OCI-LY3 (cell line): Measurements from ENCODE around the gene COP1.
A peak's percentile ranks its signal among the peaks of the same experiment; 100 is the strongest.
"Not testable (repeated sequence)": the region's sequence is repeated elsewhere in the genome, so short reads cannot be mapped to it uniquely, and the experiment has no call there.

Experiments used
- H2AFZ ChIP-seq: fragments of 200-600, 300-600 bp; shearing (Covaris generic); 2 replicates; pipeline ENCODE4 v1.6.0; 2014; ENCODE audit warnings: antibody characterized with exemption, low read depth, low read length
- H3K27ac ChIP-seq: fragments of 200-600, 300-600 bp; sonication (generic); 2 replicates; pipeline ENCODE4 v1.5.1; 2014; ENCODE audit warnings: mild to moderate bottlenecking, low read length, moderate library complexity, mixed read lengths
- H3K27me3 ChIP-seq: fragments of 200-600, 300-600 bp; sonication (generic); 2 replicates; pipeline ENCODE4 v1.6.1; 2014; ENCODE audit warnings: low read depth, low read length, mixed read lengths
- H3K36me3 ChIP-seq: fragments of 200-600, 300-600 bp; sonication (generic); replicated peaks from 2 replicates; pipeline ENCODE3; 2014; ENCODE audit warnings: low read depth, low read length, mixed read lengths
- H3K4me1 ChIP-seq: fragments of 300-600, 200-600 bp; sonication (generic); 2 replicates; pipeline ENCODE4 v1.6.1; 2014; ENCODE audit warnings: low read length, mixed read lengths
- H3K4me2 ChIP-seq: fragments of 200-600, 300-600 bp; sonication (generic); 2 replicates; pipeline ENCODE4 v1.6.1; 2014; ENCODE audit warnings: low read length, mixed read lengths
- H3K4me3 ChIP-seq: fragments of 300-600, 200-600 bp; sonication (generic); 2 replicates; pipeline ENCODE4 v1.5.1; 2014; ENCODE audit warnings: antibody characterized with exemption, mild to moderate bottlenecking, low read length, moderate library complexity
- H3K79me2 ChIP-seq: fragments of 300-600, 200-600 bp; shearing (Covaris generic); 2 replicates; pipeline ENCODE4 v1.6.1; 2014; ENCODE audit warnings: mild to moderate bottlenecking, low read length, mixed read lengths
- H3K9ac ChIP-seq: fragments of 300-600, 200-600 bp; shearing (Covaris generic); 2 replicates; pipeline ENCODE4 v1.6.0; 2014; ENCODE audit warnings: mild to moderate bottlenecking, low read length, moderate library complexity
- H3K9me3 ChIP-seq: fragments of 200-600, 300-600 bp; shearing (Covaris generic); 2 replicates; pipeline ENCODE4 v1.6.1; 2014; ENCODE audit warnings: low read length, mixed read lengths; ENCODE audit not compliant: insufficient read depth
- H4K20me1 ChIP-seq: fragments of 200-600, 300-600 bp; sonication (generic); 2 replicates; pipeline ENCODE4 v1.6.1; 2016; ENCODE audit warnings: low read length, mixed read lengths; ENCODE audit not compliant: insufficient read depth
- CTCF ChIP-seq: fragments of 200-600, 300-600 bp; sonication (generic); IDR thresholded peaks from 2 replicates; pipeline ENCODE4 v1.5.1; 2014; ENCODE audit warnings: antibody characterized with exemption, low read length, low read depth
- EZH2phosphoT487 ChIP-seq: fragments of 200-600 bp; shearing (Covaris generic); IDR thresholded peaks from 2 replicates; pipeline ENCODE4 v1.6.1; 2018; ENCODE audit warnings: antibody characterized with exemption, mixed run types, low read depth

Gene COP1

GRCh38 chr1:176205332-176205914 is 1.7 kb downstream of the COP1 start:
- Histone ChIP-seq H3K79me2 (peaks cover 78% of the 10 kb centered on the region), H3K9me3 (no peaks in the 10 kb centered on the region), H3K27ac (peak overlapping the region; percentile 78), H2AFZ (no peak overlapping the region), H3K4me3 (peak overlapping the region; percentile 96), H3K4me1 (peaks cover 24% of the 10 kb centered on the region), H3K27me3 (no peaks in the 10 kb centered on the region), H4K20me1 (peaks cover 57% of the 10 kb centered on the region), H3K36me3 (no peaks in the 10 kb centered on the region), H3K9ac (peak overlapping the region; percentile 94), H3K4me2 (peak overlapping the region; percentile 95)
- TF ChIP-seq EZH2phosphoT487 (no peak), CTCF (no peak)

GRCh38 chr1:176204655-176205054 is 2.4 kb downstream of the COP1 start:
- H3K4me3 ChIP-seq: peak overlapping the region; percentile 96
- not testable (repeated sequence) for H3K9me3 ChIP-seq, H3K36me3 ChIP-seq, H3K27ac ChIP-seq, H2AFZ ChIP-seq, H3K27me3 ChIP-seq
- peaks cover 24% of the 10 kb centered on the region for H3K4me1 ChIP-seq
- peak overlapping the region; percentile 95 for H3K4me2 ChIP-seq
- H3K79me2 ChIP-seq: peaks cover 85% of the 10 kb centered on the region
- H3K9ac ChIP-seq: 0 out of 2 replicates have a peak overlapping the region, but pooled peaks have one; percentile 94
- H4K20me1 ChIP-seq: peaks cover 64% of the 10 kb centered on the region

- peak overlapping the region; percentile 95 for H3K4me2 ChIP-seq
- H3K36me3 ChIP-seq: no peaks in the 10 kb centered on the region
- H3K9me3 ChIP-seq: no peaks in the 10 kb centered on the region
- no peak overlapping the region for H3K4me3 ChIP-seq
- H3K9ac ChIP-seq: no peak overlapping the region
- H3K4me1 ChIP-seq: peaks cover 24% of the 10 kb centered on the region
- peaks cover 73% of the 10 kb centered on the region for H4K20me1 ChIP-seq
- H2AFZ ChIP-seq: no peak overlapping the region
- TF ChIP-seq CTCF (no peak), EZH2phosphoT487 (no peak)
- peaks cover 93% of the 10 kb centered on the region for H3K79me2 ChIP-seq
- H3K27me3 ChIP-seq: no peaks in the 10 kb centered on the region
- H3K27ac ChIP-seq: no peak overlapping the region
Observed at GRCh38 chr1:176203735-176204134, 3.4 kb downstream of the COP1 start.

- H4K20me1 ChIP-seq: peaks cover 94% of the 10 kb centered on the region
- no peak overlapping the region for H3K4me3 ChIP-seq
- TF ChIP-seq EZH2phosphoT487 (no peak), CTCF (no peak)
- H3K27ac ChIP-seq: no peak overlapping the region
- H2AFZ ChIP-seq: no peak overlapping the region
- H3K4me2 ChIP-seq: no peak overlapping the region
- peaks cover 100% of the 10 kb centered on the region for H3K79me2 ChIP-seq
- no peak overlapping the region for H3K9ac ChIP-seq
- H3K36me3 ChIP-seq: no peaks in the 10 kb centered on the region
- no peaks in the 10 kb centered on the region for H3K9me3 ChIP-seq
- no peaks in the 10 kb centered on the region for H3K27me3 ChIP-seq
- peaks cover 24% of the 10 kb centered on the region for H3K4me1 ChIP-seq
Observed at GRCh38 chr1:176201568-176201967, 5.5 kb downstream of the COP1 start.
